HepG2 (cell line): ENCODE results near the gene PSMD1. TPM values are rescaled to one million over a fixed set of nuclear protein-coding genes. Genes with fewer than 3 reads are reported as not detected.

ENCODE experiments used
- MLXIP ChIP-seq: sonication (generic); formaldehyde crosslinking; IDR thresholded peaks from 2 replicates; pipeline ENCODE4 v1.9.0; 2021; ENCODE audit warnings: missing genetic modification reagents, borderline replicate concordance
- NBN ChIP-seq: fragments of 450-650 bp; conservative IDR thresholded peaks from 2 replicates; pipeline ENCODE4 v1.6.1; 2017
- SNAPC4 ChIP-seq: sonication (generic); formaldehyde crosslinking; IDR thresholded peaks from 2 replicates; pipeline ENCODE4 v1.4.0; 2020; ENCODE audit warnings: mild to moderate bottlenecking, missing genetic modification reagents
- SP1 ChIP-seq, 2 experiments: fragments of 450-650 bp in 1 of 2; sonication (generic) in 1 of 2; formaldehyde crosslinking in 1 of 2; IDR thresholded peaks; 2 replicates each; pipeline versions ENCODE4 v1.4.0 to v1.6.1; 2016 to 2020; ENCODE audit warnings: missing genetic modification reagents in 1 of 2
- TARDBP ChIP-seq: sonication (generic); formaldehyde crosslinking; IDR thresholded peaks from 2 replicates; pipeline ENCODE4 v1.8.0; 2022; ENCODE audit warnings: mild to moderate bottlenecking, missing genetic modification reagents
- ZNF83 ChIP-seq: sonication (generic); formaldehyde crosslinking; IDR thresholded peaks from 2 replicates; pipeline ENCODE4 v1.4.0; 2020; ENCODE audit warnings: missing genetic modification reagents, mild to moderate bottlenecking, borderline replicate concordance
- polyA plus RNA-seq, 8 experiments: library from polyadenylated mRNA; depleted of rRNA in 3 of 8; stranded (reverse) in 7 of 8; unstranded in 1 of 8; fragments of >200 nt; fragmentation: Illumina TruSeq in 4 of 8; extraction: Trizol in 4 of 8; gene quantifications; 2 replicates each; pipeline versions ENCODE4 v1.2.1 to v1.2.3, GENCODE V29; 2011 to 2016; ENCODE audit warnings: low read depth in 4 of 8, missing spikeins in 1 of 8, mixed read lengths in 1 of 8; ENCODE audit not compliant: insufficient read depth in 1 of 8
- total RNA-seq, 5 experiments: library from RNA; depleted of rRNA; stranded (reverse); fragments of >200 nt; fragmentation: Illumina TruSeq; extraction: Trizol; gene quantifications; 2 replicates each; pipeline ENCODE4 v1.2.3, GENCODE V29; 2016; ENCODE audit warnings: low read depth in 1 of 5
- TF ChIP-seq, protein P1 (sequence below): sonication (generic); formaldehyde crosslinking; IDR thresholded peaks from 2 replicates; pipeline ENCODE4 v1.9.0; 2022; ENCODE audit warnings: missing genetic modification reagents, mild to moderate bottlenecking, borderline replicate concordance

The PSMD1 gene
- total and polyA plus RNA-seq, 2 of the 13 experiments (the other 11 are each of a cell fraction or from before 2014, with no cell fraction given): 136 to 191 TPM

DNA sequence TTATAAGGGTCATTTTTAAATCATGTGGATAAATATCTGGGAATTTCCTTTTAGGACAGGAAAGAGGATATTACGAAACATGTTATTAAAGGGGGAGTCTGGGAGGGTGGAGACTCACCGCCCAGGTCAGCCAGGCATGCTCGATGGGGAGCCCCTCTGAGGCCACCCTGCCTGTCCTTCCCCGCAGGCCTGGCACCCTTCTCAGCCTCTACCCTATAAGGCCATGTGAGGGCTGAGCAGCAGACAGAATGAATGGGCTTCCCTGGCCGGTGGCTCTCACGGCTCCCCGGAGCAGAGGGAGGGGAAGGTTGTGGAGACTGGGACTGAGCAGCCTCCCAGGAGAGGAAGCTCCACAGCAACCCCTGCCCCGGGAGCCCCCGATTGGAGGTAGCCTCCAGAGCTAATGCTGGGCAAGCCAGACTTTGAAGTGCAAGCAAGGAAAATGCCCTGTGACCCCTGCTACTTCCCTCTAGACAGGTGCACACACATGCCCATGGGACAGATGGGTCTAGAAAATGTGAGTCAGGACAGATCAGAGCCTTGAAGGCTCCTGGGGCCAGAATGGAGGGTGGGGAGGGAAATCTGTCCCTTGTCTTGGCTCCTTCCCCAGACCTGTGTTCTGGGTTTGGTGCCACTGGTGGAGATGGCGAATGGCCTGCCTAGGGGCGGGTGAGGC is 128.5 kb downstream of the PSMD1 start (continued):
- TF ChIP-seq SNAPC4 (CRISPR knock-in tag) (no peak), SP1 (IDR thresholded peaks at IDR 0.05) (no peak), SP1 (CRISPR knock-in tag; IDR thresholded peaks at IDR 0.05) (no peak), TARDBP (CRISPR knock-in tag) (0 out of 2 replicates have a peak, but pooled peaks have one; percentile 19), NBN (no peak), ZNF83 (CRISPR knock-in tag) (no peak), MLXIP (no peak)
- TF ChIP-seq, protein P1, sequence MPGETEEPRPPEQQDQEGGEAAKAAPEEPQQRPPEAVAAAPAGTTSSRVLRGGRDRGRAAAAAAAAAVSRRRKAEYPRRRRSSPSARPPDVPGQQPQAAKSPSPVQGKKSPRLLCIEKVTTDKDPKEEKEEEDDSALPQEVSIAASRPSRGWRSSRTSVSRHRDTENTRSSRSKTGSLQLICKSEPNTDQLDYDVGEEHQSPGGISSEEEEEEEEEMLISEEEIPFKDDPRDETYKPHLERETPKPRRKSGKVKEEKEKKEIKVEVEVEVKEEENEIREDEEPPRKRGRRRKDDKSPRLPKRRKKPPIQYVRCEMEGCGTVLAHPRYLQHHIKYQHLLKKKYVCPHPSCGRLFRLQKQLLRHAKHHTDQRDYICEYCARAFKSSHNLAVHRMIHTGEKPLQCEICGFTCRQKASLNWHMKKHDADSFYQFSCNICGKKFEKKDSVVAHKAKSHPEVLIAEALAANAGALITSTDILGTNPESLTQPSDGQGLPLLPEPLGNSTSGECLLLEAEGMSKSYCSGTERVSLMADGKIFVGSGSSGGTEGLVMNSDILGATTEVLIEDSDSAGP (CRISPR knock-in tag): 0 out of 2 replicates have a peak, but pooled peaks have one; percentile 35
- TF ChIP-seq, all 625 proteins: peak for 12
